Measurements from ENCODE around the gene RAB37. TPM values are rescaled to one million over a fixed set of nuclear protein-coding genes. Genes with fewer than 3 reads are reported as not detected.

The RAB37 gene
- total and polyA plus RNA-seq, 2 donors (not counting 1 experiment from before 2014, with no cell fraction given), result 67.6 to 76.8 TPM

DNA sequence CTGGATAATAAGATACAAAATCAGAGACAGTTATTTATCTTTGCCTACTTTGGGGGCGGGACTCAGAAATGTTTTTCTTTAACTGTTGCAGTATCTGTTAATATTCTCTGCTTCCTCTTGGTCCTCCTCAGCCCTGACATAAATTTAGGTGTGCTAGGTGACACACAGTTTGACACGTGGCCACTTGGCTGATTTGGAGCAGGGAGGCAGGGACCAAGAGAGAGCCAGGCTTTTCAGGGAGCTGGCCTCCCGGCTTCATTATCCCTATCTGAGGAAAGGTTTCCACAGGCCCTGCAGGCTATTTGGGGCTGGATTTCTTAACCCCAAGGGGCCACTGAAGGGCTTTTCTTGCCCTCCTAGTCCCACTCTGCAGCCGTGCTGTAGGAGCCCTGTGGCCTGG is 59.2 kb downstream of the RAB37 start:
- ChIA-PET POLR2A (interaction anchor here (0.7 kb wide), 1 partner anchor 196 kb away, joined by 3 read pairs; no protein-coding TSS in a partner anchor), CTCF (interaction anchor here (0.8 to 8.7 kb wide), 2 partner anchors 54 to 65 kb away, joined by 3 to 181 read pairs; partner anchors contain the start of gene GRIN2C)
- Histone ChIP-seq H3K27me3 (replicated peaks in 1 of 4; ENCODE audit: control extremely low read depth in 1 of 4, control insufficient read depth in 3 of 4, insufficient read depth in 4 of 4, low read length in 3 of 4) (no peaks in the 10 kb centered on the region), H2AFZ (ENCODE audit: insufficient read depth, low read depth, low read length, poor library complexity, severe bottlenecking) (no peak overlapping the region), H3K4me2 (replicated peaks; ENCODE audit: low read depth, low read length, poor library complexity, severe bottlenecking) (no peak overlapping the region), H3K27ac (ENCODE audit: low read length in 2 of 2) (no peak overlapping the region), H4K20me1 (ENCODE audit: control insufficient read depth, insufficient read depth, low read length, poor library complexity, severe bottlenecking) (no peaks in the 10 kb centered on the region), H3K4me3 (ENCODE audit: control extremely low read depth in 1 of 5, extremely low read depth in 1 of 5, insufficient read depth in 1 of 5, low read depth in 2 of 5, low read length in 4 of 5) (no peak overlapping the region), H3K79me2 (ENCODE audit: control insufficient read depth, insufficient read depth, low read length) (no peaks in the 10 kb centered on the region), H3K4me1 (ENCODE audit: control insufficient read depth in 2 of 2, insufficient read depth in 2 of 2, low read length in 2 of 2) (peaks cover 2 to 5% of the 10 kb centered on the region in 2 donors), H3K9ac (ENCODE audit: low read length) (no peak overlapping the region), H3K36me3 (replicated peaks in 1 of 2; ENCODE audit: control extremely low read depth in 1 of 2, control insufficient read depth in 1 of 2, extremely low read depth in 1 of 2, insufficient read depth in 2 of 2, low read length in 1 of 2) (peaks cover 4 to 53% of the 10 kb centered on the region in 2 experiments), H3K9me3 (ENCODE audit: control extremely low read depth in 1 of 3, control insufficient read depth in 2 of 3, insufficient read depth in 1 of 3, low read length in 2 of 3) (no peaks in the 10 kb centered on the region)
- no peak for DNase-seq
- intact Hi-C loops (cut with micrococcal nuclease), result no loop called here
- WGBS (ENCODE audit: insufficient coverage), result 88% methylated on average over 3 of the region's 4 CpGs
- TF ChIP-seq CTCF (IDR thresholded peaks at IDR 0.05) (no peak), EZH2 (IDR thresholded peaks at IDR 0.05; ENCODE audit: borderline replicate concordance, insufficient read depth, low read depth, low read length, poor library complexity, severe bottlenecking) (no peak)
- Mint-ChIP-seq H3K4me1 (peaks cover 4% of the 10 kb centered on the region), H3K27ac (no peak overlapping the region), H3K27me3 (no peaks in the 10 kb centered on the region), H3K9me3 (ENCODE audit: insufficient read depth) (no peaks in the 10 kb centered on the region), H3K4me3 (no peak overlapping the region)
- no peak for ATAC-seq (ENCODE audit: low read depth)

- H3K36me3 ChIP-seq (replicated peaks in 1 of 2; ENCODE audit: control extremely low read depth in 1 of 2, control insufficient read depth in 1 of 2, extremely low read depth in 1 of 2, insufficient read depth in 2 of 2, low read length in 1 of 2), result peaks cover 4 to 55% of the 10 kb centered on the region in 2 experiments
- H3K9me3 ChIP-seq (ENCODE audit: control extremely low read depth in 1 of 3, control insufficient read depth in 2 of 3, insufficient read depth in 1 of 3, low read length in 2 of 3), result no peaks in the 10 kb centered on the region
- H3K4me2 ChIP-seq (replicated peaks; ENCODE audit: low read depth, low read length, poor library complexity, severe bottlenecking), result no peak overlapping the region
- H3K4me1 Mint-ChIP-seq, result no peaks in the 10 kb centered on the region
- 99% methylated on average over 6 of the region's 6 CpGs for WGBS (ENCODE audit: insufficient coverage)
- TF ChIP-seq CTCF (IDR thresholded peaks at IDR 0.05), result no peak
- TF ChIP-seq EZH2 (IDR thresholded peaks at IDR 0.05; ENCODE audit: borderline replicate concordance, insufficient read depth, low read depth, low read length, poor library complexity, severe bottlenecking), result no peak
- no peak overlapping the region for H3K27ac ChIP-seq (ENCODE audit: low read length in 2 of 2)
- no peaks in the 10 kb centered on the region for H3K9me3 Mint-ChIP-seq (ENCODE audit: insufficient read depth)
- no peak overlapping the region for H3K4me3 Mint-ChIP-seq
- no peaks in the 10 kb centered on the region for H3K4me1 ChIP-seq (ENCODE audit: control insufficient read depth in 2 of 2, insufficient read depth in 2 of 2, low read length in 2 of 2)
- H3K27ac Mint-ChIP-seq, result no peak overlapping the region
- no peaks in the 10 kb centered on the region for H3K27me3 ChIP-seq (replicated peaks in 1 of 4; ENCODE audit: control extremely low read depth in 1 of 4, control insufficient read depth in 3 of 4, insufficient read depth in 4 of 4, low read length in 3 of 4)
- no peak overlapping the region for H3K4me3 ChIP-seq (ENCODE audit: control extremely low read depth in 1 of 5, extremely low read depth in 1 of 5, insufficient read depth in 1 of 5, low read depth in 2 of 5, low read length in 4 of 5)
- H3K9ac ChIP-seq (ENCODE audit: low read length), result no peak overlapping the region
- no peak for ATAC-seq (ENCODE audit: low read depth)
- H3K27me3 Mint-ChIP-seq, result no peaks in the 10 kb centered on the region
- H4K20me1 ChIP-seq (ENCODE audit: control insufficient read depth, insufficient read depth, low read length, poor library complexity, severe bottlenecking), result no peaks in the 10 kb centered on the region
- POLR2A ChIA-PET, result no interaction called here
- no peaks in the 10 kb centered on the region for H3K79me2 ChIP-seq (ENCODE audit: control insufficient read depth, insufficient read depth, low read length)
- CTCF ChIA-PET, result interaction anchor here (8.7 kb wide), 1 partner anchor 64 kb away, joined by 181 read pairs; the partner anchor contains the start of gene GRIN2C
- intact Hi-C loops (cut with micrococcal nuclease), result no loop called here
- no peak for DNase-seq
- H2AFZ ChIP-seq (ENCODE audit: insufficient read depth, low read depth, low read length, poor library complexity, severe bottlenecking), result no peak overlapping the region
These were observed 59.8 kb downstream of the RAB37 start for GRCh38 chr17:74796866-74797265.

Other genes with a start within 250 kb of the RAB37 start
- gene CD300LB, start 205.8 kb upstream of the RAB37 start, total RNA-seq, result 0.12 TPM in 1 of 2 replicates, not detected in the other
- gene CD300LB, start 205.8 kb upstream of the RAB37 start, polyA plus RNA-seq, result 0.33 and 0.39 TPM in 2 replicates
- 0.19 and 0.74 TPM in 2 replicates for gene CD300C, start 191.1 kb upstream of the RAB37 start, total RNA-seq
- gene CD300C, start 191.1 kb upstream of the RAB37 start, polyA plus RNA-seq, result 0.22 and 0.72 TPM in 2 replicates
- not detected in 2 replicates for gene CD300H, start 169.7 kb upstream of the RAB37 start, total RNA-seq
- 0.58 and 0.98 TPM in 2 replicates for gene CD300H, start 169.7 kb upstream of the RAB37 start, polyA plus RNA-seq
- gene CD300LD, start 145.0 kb upstream of the RAB37 start, total RNA-seq, result not detected in 2 replicates
- gene CD300LD, start 145.0 kb upstream of the RAB37 start, polyA plus RNA-seq, result not detected in 2 replicates
- gene CD300E, start 113.5 kb upstream of the RAB37 start, total RNA-seq, result 0.10 TPM in 1 of 2 replicates, not detected in the other
- 0.92 and 1.4 TPM in 2 replicates for gene CD300E, start 113.5 kb upstream of the RAB37 start, polyA plus RNA-seq
- 0.52 and 1.0 TPM in 2 replicates for gene CD300LF, start 24.3 kb upstream of the RAB37 start, total RNA-seq
- gene CD300LF, start 24.3 kb upstream of the RAB37 start, polyA plus RNA-seq, result 1.1 and 1.2 TPM in 2 replicates
- 69.5 and 81.8 TPM in 2 replicates for gene NHERF1, start 11.4 kb downstream of the RAB37 start, total RNA-seq
- 45.0 and 56.2 TPM in 2 replicates for gene NHERF1, start 11.4 kb downstream of the RAB37 start, polyA plus RNA-seq
- 66.6 and 71.1 TPM in 2 replicates for gene NAT9, start 39.1 kb downstream of the RAB37 start, total RNA-seq
- 73.6 and 86.5 TPM in 2 replicates for gene NAT9, start 39.1 kb downstream of the RAB37 start, polyA plus RNA-seq
- gene GRIN2C, start 122.6 kb downstream of the RAB37 start, total RNA-seq, result not detected in 2 replicates
- 0.03 TPM in 1 of 2 replicates, not detected in the other for gene GRIN2C, start 122.6 kb downstream of the RAB37 start, polyA plus RNA-seq
- 6.7 and 7.0 TPM in 2 replicates for gene FDXR, start 135.7 kb downstream of the RAB37 start, total RNA-seq
- gene FDXR, start 135.7 kb downstream of the RAB37 start, polyA plus RNA-seq, result 4.6 TPM in 2 replicates
- not detected in 2 replicates for gene FADS6, start 156.4 kb downstream of the RAB37 start, total RNA-seq
- gene FADS6, start 156.4 kb downstream of the RAB37 start, polyA plus RNA-seq, result not detected in 2 replicates
- gene USH1G, start 186.0 kb downstream of the RAB37 start, total RNA-seq, result not detected in 2 replicates
- gene USH1G, start 186.0 kb downstream of the RAB37 start, polyA plus RNA-seq, result not detected in 2 replicates
- gene OTOP2, start 187.0 kb downstream of the RAB37 start, total RNA-seq, result not detected in 2 replicates
- not detected in 2 replicates for gene OTOP2, start 187.0 kb downstream of the RAB37 start, polyA plus RNA-seq
- not detected in 2 replicates for gene OTOP3, start 198.6 kb downstream of the RAB37 start, total RNA-seq
- not detected in 2 replicates for gene OTOP3, start 198.6 kb downstream of the RAB37 start, polyA plus RNA-seq
- gene HID1, start 235.5 kb downstream of the RAB37 start, total RNA-seq, result 1.7 and 3.9 TPM in 2 replicates
- gene HID1, start 235.5 kb downstream of the RAB37 start, polyA plus RNA-seq, result 4.0 and 6.3 TPM in 2 replicates